Upper lobe of left lung (tissue), 4 donors: Measurements from ENCODE around the gene XRRA1.

Experiments
- EP300 ChIP-seq, 4 donors: sonication (generic); formaldehyde crosslinking; IDR thresholded peaks; one replicate each; pipeline ENCODE4 v1.5.1; 2017; ENCODE audit warnings: antibody characterized with exemption in 4 of 4, control low read depth in 2 of 4
- POLR2A ChIP-seq, 4 donors: fragments of 450-650 bp; IDR thresholded peaks; one replicate each; pipeline ENCODE4 v1.5.1; 2016 to 2017; ENCODE audit warnings: antibody characterized with exemption in 4 of 4, mild to moderate bottlenecking in 2 of 4
- TF ChIP-seq, protein P1 (sequence below), 6 experiments: fragments of 450-650 bp in 4 of 6; fragments of 200-600 bp in 2 of 6; sonication (generic) in 2 of 6; IDR thresholded peaks; one replicate each; pipeline ENCODE4 v1.5.1; 2016 to 2019; ENCODE audit warnings: antibody characterized with exemption in 6 of 6

DNA sequence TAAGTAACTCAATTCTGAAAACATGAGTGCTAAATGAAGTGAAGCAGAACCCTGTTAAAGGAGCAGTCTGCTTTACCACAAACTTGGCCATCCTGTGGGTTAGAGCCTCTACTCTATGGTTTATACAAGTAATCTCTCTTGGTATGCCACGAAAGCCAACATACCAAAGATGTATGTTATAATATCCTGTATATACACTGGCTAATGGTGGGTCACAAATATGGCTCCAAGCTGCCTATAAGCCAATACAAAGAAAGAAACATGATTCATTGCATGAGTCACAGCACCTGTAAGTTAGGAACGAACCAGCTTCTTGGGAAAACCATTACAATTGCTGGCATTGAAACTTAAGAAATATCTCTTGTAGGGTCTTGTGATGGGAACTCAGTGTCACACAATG is 16.1 kb downstream of the XRRA1 start:
- TF ChIP-seq, protein P1, sequence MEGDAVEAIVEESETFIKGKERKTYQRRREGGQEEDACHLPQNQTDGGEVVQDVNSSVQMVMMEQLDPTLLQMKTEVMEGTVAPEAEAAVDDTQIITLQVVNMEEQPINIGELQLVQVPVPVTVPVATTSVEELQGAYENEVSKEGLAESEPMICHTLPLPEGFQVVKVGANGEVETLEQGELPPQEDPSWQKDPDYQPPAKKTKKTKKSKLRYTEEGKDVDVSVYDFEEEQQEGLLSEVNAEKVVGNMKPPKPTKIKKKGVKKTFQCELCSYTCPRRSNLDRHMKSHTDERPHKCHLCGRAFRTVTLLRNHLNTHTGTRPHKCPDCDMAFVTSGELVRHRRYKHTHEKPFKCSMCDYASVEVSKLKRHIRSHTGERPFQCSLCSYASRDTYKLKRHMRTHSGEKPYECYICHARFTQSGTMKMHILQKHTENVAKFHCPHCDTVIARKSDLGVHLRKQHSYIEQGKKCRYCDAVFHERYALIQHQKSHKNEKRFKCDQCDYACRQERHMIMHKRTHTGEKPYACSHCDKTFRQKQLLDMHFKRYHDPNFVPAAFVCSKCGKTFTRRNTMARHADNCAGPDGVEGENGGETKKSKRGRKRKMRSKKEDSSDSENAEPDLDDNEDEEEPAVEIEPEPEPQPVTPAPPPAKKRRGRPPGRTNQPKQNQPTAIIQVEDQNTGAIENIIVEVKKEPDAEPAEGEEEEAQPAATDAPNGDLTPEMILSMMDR (IDR thresholded peaks at IDR 0.05): no peak
- TF ChIP-seq POLR2A (IDR thresholded peaks at IDR 0.05): no peak
- no peak for TF ChIP-seq EP300 (IDR thresholded peaks at IDR 0.05)
